Smooth muscle cell (in vitro differentiated cells): ENCODE measurements around the gene ATF7. TPM values are rescaled to one million over a fixed set of nuclear protein-coding genes. Genes with fewer than 3 reads are reported as not detected.
A peak's percentile ranks its signal among the peaks of the same experiment; 100 is the strongest.

ENCODE experiments used
- DNase-seq: peaks from one replicate; lab custom pipeline; 2025; ENCODE audit not compliant: unreplicated experiment; lab: John Stamatoyannopoulos, UW
- H2AFZ ChIP-seq: fragments of 200-600 bp; sonication (generic); 2 replicates; pipeline ENCODE4 v1.6.0; 2016; ENCODE audit warnings: antibody characterized with exemption, low read depth, mild to moderate bottlenecking
- H3F3A ChIP-seq: fragments of 200-600 bp; sonication (generic); 2 replicates; pipeline ENCODE4 v1.6.0; 2017; ENCODE audit warnings: antibody characterized with exemption, low read depth
- H3K27ac ChIP-seq: fragments of 200-600 bp; sonication (generic); 2 replicates; pipeline ENCODE4 v1.5.1; 2016; ENCODE audit warnings: low read depth, mild to moderate bottlenecking
- H3K27me3 ChIP-seq: fragments of 200-600 bp; sonication (generic); 2 replicates; pipeline ENCODE4 v1.6.1; 2016; ENCODE audit warnings: low read depth, mild to moderate bottlenecking
- H3K36me3 ChIP-seq: fragments of 200-600 bp; sonication (generic); 2 replicates; pipeline ENCODE4 v1.5.1; 2016; ENCODE audit warnings: low read depth
- H3K4me1 ChIP-seq: fragments of 200-600 bp; sonication (generic); 2 replicates; pipeline ENCODE4 v1.5.1; 2016; ENCODE audit warnings: low read depth
- H3K4me2 ChIP-seq: fragments of 200-600 bp; sonication (generic); 2 replicates; pipeline ENCODE4 v1.6.0; 2016; ENCODE audit warnings: mild to moderate bottlenecking
- H3K4me3 ChIP-seq: fragments of 200-600 bp; sonication (generic); 2 replicates; pipeline ENCODE4 v1.5.1; 2016; ENCODE audit warnings: mild to moderate bottlenecking
- H3K79me2 ChIP-seq: fragments of 200-600 bp; sonication (generic); 2 replicates; pipeline ENCODE4 v1.6.0; 2016; ENCODE audit warnings: low read depth, mild to moderate bottlenecking
- H3K9ac ChIP-seq: fragments of 200-600 bp; sonication (generic); 2 replicates; pipeline ENCODE4 v1.6.0; 2016; ENCODE audit warnings: low read depth
- H3K9me3 ChIP-seq: fragments of 200-600 bp; sonication (generic); replicated peaks from 2 replicates; pipeline ENCODE4 v1.5.1; 2016; ENCODE audit warnings: low read depth
- H4K20me1 ChIP-seq: fragments of 200-600 bp; sonication (generic); 2 replicates; pipeline ENCODE4 v1.6.0; 2016; ENCODE audit warnings: low read depth
- CTCF ChIP-seq: fragments of 200-600 bp; sonication (generic); IDR thresholded peaks from 2 replicates; pipeline ENCODE4 v1.5.1; 2017; ENCODE audit warnings: borderline replicate concordance, mild to moderate bottlenecking, antibody characterized with exemption; ENCODE audit not compliant: insufficient read depth, poor library complexity, severe bottlenecking
- WGBS: methylation state at CpG from one replicate; pipeline ENCODE4 v1.1.7; 2016; ENCODE audit warnings: low lambda C conversion rate; 5-methylcytosine and 5-hydroxymethylcytosine counted together
- polyA plus RNA-seq: library from polyadenylated mRNA; unstranded; fragments of >200 nt; fragmentation: Nextera tagmentation; extraction: Ambion mirVana; gene quantifications from 2 replicates; pipeline ENCODE4 v1.2.1, GENCODE V29; 2016
- total RNA-seq: library from RNA; depleted of rRNA; stranded (reverse); fragments of >200 nt; gene quantifications from 2 replicates; pipeline ENCODE4 v1.2.3, GENCODE V29; 2014

The ATF7 gene
- total and polyA plus RNA-seq, 2 experiments from 2014 or later: 15.2 to 28.5 TPM

- no peaks in the 10 kb centered on the region for H3K36me3 ChIP-seq
- no peaks in the 10 kb centered on the region for H3K27me3 ChIP-seq
- H2AFZ ChIP-seq: no peak overlapping the region
- no peak overlapping the region for H3K4me2 ChIP-seq
- H3K9ac ChIP-seq: no peak overlapping the region
- H3K27ac ChIP-seq: peak overlapping the region; percentile 88
- TF ChIP-seq CTCF: no peak
- peaks cover 11% of the 10 kb centered on the region for H4K20me1 ChIP-seq
- no peaks in the 10 kb centered on the region for H3K9me3 ChIP-seq
- H3K4me3 ChIP-seq: no peak overlapping the region
- 88% methylated on average over 6 of the region's 6 CpGs for WGBS
- no peak for DNase-seq
- no peaks in the 10 kb centered on the region for H3K4me1 ChIP-seq
- H3F3A ChIP-seq: peaks cover 6% of the 10 kb centered on the region
- H3K79me2 ChIP-seq: peaks cover 4% of the 10 kb centered on the region
Measured at GRCh38 chr12:53560351-53560750, 65.8 kb downstream of the ATF7 start.

GRCh38 chr12:53558631-53559030 lies 67.6 kb downstream of the ATF7 start:
- 95% methylated on average over 1 of the region's 1 CpG for WGBS

GRCh38 chr12:53552361-53553327 lies 73.5 kb downstream of the ATF7 start:
- H3K9me3 ChIP-seq: no peaks in the 10 kb centered on the region
- no peak overlapping the region for H3K9ac ChIP-seq
- no peak for TF ChIP-seq CTCF
- H3K4me3 ChIP-seq: no peak overlapping the region
- DNase-seq: no peak
- H3K4me1 ChIP-seq: peaks cover 5% of the 10 kb centered on the region
- H3K27ac ChIP-seq: no peak overlapping the region
- H3K4me2 ChIP-seq: no peak overlapping the region
- H3K27me3 ChIP-seq: no peaks in the 10 kb centered on the region
- no peaks in the 10 kb centered on the region for H3F3A ChIP-seq
- 93% methylated on average over 14 of the region's 14 CpGs for WGBS
- no peaks in the 10 kb centered on the region for H3K36me3 ChIP-seq
- no peak overlapping the region for H2AFZ ChIP-seq
- no peaks in the 10 kb centered on the region for H4K20me1 ChIP-seq
- H3K79me2 ChIP-seq: no peaks in the 10 kb centered on the region

More at GRCh38 chr12:53558631-53559030, 67.6 kb downstream of the ATF7 start:
- Histone ChIP-seq H3K36me3 (no peaks in the 10 kb centered on the region), H3K27ac (no peak overlapping the region), H3K9me3 (no peaks in the 10 kb centered on the region), H3K79me2 (no peaks in the 10 kb centered on the region), H4K20me1 (peaks cover 11% of the 10 kb centered on the region), H2AFZ (no peak overlapping the region), H3K4me3 (no peak overlapping the region), H3K9ac (no peak overlapping the region), H3K27me3 (no peaks in the 10 kb centered on the region), H3K4me2 (no peak overlapping the region), H3K4me1 (no peaks in the 10 kb centered on the region), H3F3A (peaks cover 6% of the 10 kb centered on the region)
- DNase-seq: no peak
- TF ChIP-seq CTCF: no peak
